HG03045 (cell line): ENCODE data around the gene TRAPPC4.
"Not testable (repeated sequence)": the region's sequence is repeated elsewhere in the genome, so short reads cannot be mapped to it uniquely, and the experiment has no call there.

Experiments
- ATAC-seq: cut with Tn5 transposase; IDR thresholded peaks from one replicate; pipeline ENCODE4 v1.9.1; 2021; ENCODE audit warnings: mild to moderate bottlenecking, moderate library complexity; ENCODE audit not compliant: unreplicated experiment

Gene TRAPPC4

DNA sequence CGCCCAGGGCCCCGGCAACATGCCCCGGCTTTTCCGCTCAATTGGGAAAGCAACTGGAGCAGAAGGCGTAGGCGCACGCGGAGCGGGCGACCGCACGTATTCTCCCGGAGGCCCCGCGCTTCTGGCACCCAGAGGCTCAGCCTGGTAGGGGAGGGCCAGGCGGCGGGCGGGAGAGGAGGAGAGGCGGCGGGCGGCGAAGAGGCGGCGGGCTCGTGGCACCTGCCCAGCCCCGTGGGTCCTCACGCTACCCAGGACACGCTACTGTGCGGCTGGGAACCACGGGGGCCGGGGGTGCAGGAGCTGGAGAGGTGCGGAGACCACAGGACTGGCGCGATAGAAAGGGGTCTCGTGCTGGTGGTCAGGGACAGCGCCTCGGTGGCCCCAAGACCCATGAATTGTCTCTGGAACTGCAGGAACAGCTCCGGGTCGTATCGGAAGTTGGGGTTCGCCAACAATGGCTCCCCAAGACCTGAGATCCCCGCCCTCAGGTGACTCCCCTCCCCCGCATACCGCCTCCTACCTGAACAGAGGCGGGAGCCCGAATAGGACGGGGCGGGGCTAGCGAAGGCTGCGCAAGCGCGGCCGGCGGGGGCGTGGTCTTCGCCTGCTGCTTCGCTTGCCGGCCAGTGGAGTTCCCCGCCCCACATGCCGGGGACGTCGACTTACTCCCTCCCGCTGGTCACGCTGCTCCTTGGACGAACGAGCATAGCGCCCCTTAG lies 11.9 kb downstream of the TRAPPC4 start, which contains the start of gene SLC37A4:
SLC37A4 (minus strand) TSS at position 549 of the 719 bp plus-strand sequence.
- peak; percentile 83 for ATAC-seq

DNA sequence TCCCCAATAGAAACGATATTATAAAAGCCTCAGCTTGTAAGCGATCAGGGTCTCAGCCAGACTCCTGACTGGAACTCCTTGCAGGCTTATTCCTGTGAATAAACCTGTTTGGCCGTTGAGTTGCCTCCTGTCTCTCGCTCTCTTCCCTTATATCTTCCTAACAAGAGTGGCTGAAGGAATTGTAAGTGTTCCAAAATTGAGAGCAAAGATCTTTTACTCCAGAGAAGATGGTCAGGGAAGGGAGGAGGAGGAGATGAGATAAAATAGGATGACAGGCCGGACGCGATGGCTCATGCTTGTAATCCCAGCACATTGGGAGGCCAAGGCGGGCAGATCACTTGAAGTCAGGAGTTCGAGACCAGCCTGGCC lies 13.3 kb downstream of the TRAPPC4 start:
- ATAC-seq = no peak

GRCh38 chr11:119033421-119033820 lies 14.9 kb downstream of the TRAPPC4 start:
- not testable (repeated sequence) for ATAC-seq

DNA sequence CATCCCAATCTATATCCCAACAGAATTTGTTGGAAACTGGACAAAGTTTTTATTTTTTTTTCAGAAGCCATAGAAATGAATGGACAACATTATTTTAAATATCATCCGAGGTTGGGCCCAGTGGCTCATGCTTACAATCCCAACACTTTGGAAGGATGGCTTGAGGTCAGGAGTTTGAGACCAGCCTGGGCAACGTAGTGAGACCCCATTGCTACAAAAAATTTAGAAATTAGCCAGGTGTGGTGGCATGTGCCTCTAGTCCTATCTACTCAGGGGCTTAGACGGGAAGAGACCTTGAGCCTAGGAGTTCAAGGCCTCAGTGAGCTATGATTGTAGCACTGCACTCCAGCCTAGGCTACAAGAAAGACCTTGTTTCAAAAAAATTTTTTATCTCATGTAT lies 16.2 kb downstream of the TRAPPC4 start:
- no peak for ATAC-seq

DNA sequence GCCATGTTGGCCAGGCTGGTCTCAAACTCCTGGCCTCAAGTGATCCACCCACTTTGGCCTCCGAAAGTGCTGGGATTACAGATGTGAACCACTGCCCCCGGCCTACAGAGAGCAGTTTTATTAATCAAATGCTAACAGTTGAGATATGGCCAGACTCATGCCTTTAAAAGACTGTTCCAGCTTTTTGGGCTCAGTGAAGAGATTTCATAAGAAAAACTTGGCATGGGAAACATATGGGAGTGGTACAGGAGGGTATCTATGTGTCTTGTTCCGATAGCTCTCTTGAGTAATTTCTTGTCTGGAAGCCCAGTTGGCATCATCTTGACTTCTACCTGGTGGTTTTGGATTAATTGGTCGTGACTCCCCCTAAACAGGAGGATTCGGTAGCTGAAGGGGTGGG lies 20.3 kb downstream of the TRAPPC4 start:
- ATAC-seq = no peak

DNA sequence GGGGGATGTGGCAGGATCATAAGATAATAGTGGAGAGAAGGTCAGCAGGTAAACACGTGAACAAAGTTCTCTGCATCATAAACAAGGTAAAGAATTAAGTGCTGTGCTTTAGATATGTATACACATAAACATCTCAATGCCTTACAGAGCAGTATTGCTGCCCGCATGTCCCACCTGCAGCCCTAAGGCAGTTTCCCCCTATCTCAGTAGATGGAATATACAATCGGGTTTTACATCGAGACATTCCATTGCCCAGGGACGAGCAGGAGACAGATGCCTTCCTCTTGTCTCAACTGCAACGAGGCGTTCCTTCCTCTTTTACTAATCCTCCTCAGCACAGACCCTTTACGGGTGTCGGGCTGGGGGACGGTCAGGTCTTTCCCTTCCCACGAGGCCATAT lies 20.9 kb downstream of the TRAPPC4 start:
- not testable (repeated sequence) for ATAC-seq

- ATAC-seq = no peak
Measured at GRCh38 chr11:119041821-119042514, 23.4 kb downstream of the TRAPPC4 start.

DNA sequence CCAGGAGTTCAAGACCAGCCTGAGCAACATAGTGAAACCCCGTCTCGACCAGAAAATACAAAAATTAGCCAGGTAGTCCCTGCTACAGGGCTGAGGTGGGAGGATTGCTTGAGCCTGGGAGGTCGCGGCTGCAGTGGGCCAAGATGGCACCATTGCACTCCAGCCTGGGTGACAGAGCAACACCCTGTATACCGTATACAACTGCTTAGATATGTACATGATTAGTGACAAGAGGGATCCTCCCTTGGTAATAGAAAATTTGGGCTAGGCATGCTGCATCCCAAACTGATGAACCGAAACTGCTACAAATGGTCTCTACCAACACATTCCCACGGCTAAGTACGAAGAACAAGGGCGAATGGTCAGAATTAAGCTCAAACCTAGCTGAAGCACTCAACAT lies 24.4 kb downstream of the TRAPPC4 start:
- ATAC-seq = no peak

- ATAC-seq = no peak
Measured at GRCh38 chr11:119044708-119045107, 26.1 kb downstream of the TRAPPC4 start.

GRCh38 chr11:119046489-119046888 lies 27.9 kb downstream of the TRAPPC4 start:
- ATAC-seq = no peak

GRCh38 chr11:119047205-119047604 lies 28.6 kb downstream of the TRAPPC4 start:
- no peak for ATAC-seq

DNA sequence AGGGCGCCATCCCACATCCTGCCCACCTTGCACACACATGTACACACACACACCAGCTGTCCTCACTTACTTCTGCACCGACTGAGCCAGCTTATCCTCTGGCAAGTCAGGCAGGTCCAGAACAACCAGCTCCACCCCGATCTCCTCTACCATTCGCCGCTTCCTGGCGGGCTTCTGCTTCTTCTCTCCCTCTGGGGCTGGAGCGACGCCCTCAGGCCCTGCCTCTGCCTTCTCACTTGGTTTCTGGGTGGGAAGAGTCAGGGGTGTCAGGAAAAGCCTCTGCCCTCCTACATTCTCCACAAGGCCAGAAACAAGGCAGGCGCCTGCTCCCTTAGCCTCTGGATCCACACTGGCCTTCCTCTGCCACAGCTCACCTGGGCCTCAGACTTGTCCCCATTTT lies 30.1 kb downstream of the TRAPPC4 start:
- no peak for ATAC-seq

- no peak for ATAC-seq
Measured at GRCh38 chr11:119049081-119049480, 30.5 kb downstream of the TRAPPC4 start.

- ATAC-seq = peak; percentile 51
Measured at GRCh38 chr11:119051440-119052162, 33.0 kb downstream of the TRAPPC4 start.

GRCh38 chr11:119052163-119052814 lies 33.7 kb downstream of the TRAPPC4 start:
- no peak for ATAC-seq

GRCh38 chr11:119054418-119054817 lies 35.9 kb downstream of the TRAPPC4 start:
- no peak for ATAC-seq

- ATAC-seq = no peak
Measured at GRCh38 chr11:119055901-119056300, 37.3 kb downstream of the TRAPPC4 start.

- peak; percentile 10 for ATAC-seq
Measured at GRCh38 chr11:119056421-119056999, 37.9 kb downstream of the TRAPPC4 start.

DNA sequence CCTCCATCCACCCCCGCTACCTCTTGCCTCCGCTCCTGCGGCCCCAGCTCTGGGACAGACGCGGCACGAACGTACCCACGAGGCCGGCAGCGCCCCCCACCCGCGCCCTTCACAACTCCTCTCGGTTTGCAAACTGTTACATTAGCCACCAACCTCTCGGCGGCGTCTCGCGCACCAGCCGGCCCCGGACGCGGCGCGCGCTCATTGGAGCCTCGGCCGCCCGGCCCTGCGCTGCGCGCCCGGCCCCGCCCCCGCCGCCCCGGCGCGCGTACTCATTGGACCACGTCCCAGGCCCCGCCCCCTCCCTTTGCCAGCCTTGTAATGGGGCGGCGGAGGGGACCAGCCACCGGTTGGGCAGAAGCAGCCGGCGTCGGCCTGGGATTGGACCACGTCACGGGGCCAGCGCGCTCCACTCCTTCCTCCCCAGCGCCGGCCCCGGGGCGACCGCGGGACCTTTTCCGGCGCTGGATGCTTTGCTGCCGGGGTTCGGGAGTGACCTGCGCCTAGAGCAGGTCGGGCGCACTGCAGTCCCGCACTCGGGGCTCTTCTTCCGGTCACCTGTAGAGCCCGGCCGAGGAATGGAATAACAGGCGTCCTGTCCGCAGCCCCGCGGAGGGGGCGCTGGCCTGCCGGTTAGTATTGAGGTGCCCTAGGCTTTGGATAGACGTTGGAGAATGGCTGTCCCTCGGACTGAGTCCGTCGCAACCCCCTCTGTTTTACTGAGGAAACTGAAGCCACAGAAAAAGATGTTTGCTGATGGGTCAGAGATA lies 38.6 kb downstream of the TRAPPC4 start, which contains the start of gene HYOU1:
HYOU1 (minus strand) TSS at position 206 of the 770 bp plus-strand sequence. CDS start 1,045 bp downstream, outside the sequence.
- peak; percentile 91 for ATAC-seq

GRCh38 chr11:119059128-119059527 lies 40.6 kb downstream of the TRAPPC4 start:
- ATAC-seq = not testable (repeated sequence)
